ENCODE data around the gene PCDHGA1. TPM values are rescaled to one million over a fixed set of nuclear protein-coding genes. Genes with fewer than 3 reads are reported as not detected.

Gene PCDHGA1
- total and polyA plus RNA-seq, 5 experiments from 2014 or later: 0.38 to 0.52 TPM; not detected in 3

GRCh38 chr5:141517880-141518617, 187.7 kb downstream of the PCDHGA1 start:
- POLR2A ChIA-PET: no interaction called here
- DNase-seq: no peak
- ATAC-seq: no peak
- Mint-ChIP-seq H3K27ac (peak overlapping the region in 3 of 10 donors; percentile 24 to 70 (median 50)), H3K27me3 (no peaks in the 10 kb centered on the region), H3K9me3 (no peaks in the 10 kb centered on the region), H3K4me3 (no peak overlapping the region), H3K36me3 (peaks cover 4 to 26% (median 4%) of the 10 kb centered on the region in 3 donors), H3K4me1 (peaks cover 17 to 54% (median 44%) of the 10 kb centered on the region in 4 donors)

- DNase-seq (no peak), ATAC-seq (no peak)
- peak overlapping the region in 4 of 10 donors; percentile 19 to 50 (median 30) for H3K27ac Mint-ChIP-seq
- H3K4me1 Mint-ChIP-seq: peaks cover 15 to 51% (median 40%) of the 10 kb centered on the region in 4 donors
- no peaks in the 10 kb centered on the region for H3K9me3 Mint-ChIP-seq
- no peak overlapping the region for H3K4me3 Mint-ChIP-seq
- no peaks in the 10 kb centered on the region for H3K27me3 Mint-ChIP-seq
- POLR2A ChIA-PET: no interaction called here
- H3K36me3 Mint-ChIP-seq: peaks cover 4 to 29% (median 4%) of the 10 kb centered on the region in 3 donors
These were observed 188.3 kb downstream of the PCDHGA1 start for GRCh38 chr5:141518618-141519015.

- peaks cover 10 to 45% (median 35%) of the 10 kb centered on the region in 4 donors for H3K4me1 Mint-ChIP-seq
- no peak overlapping the region for H3K4me3 Mint-ChIP-seq
- POLR2A ChIA-PET: no interaction called here
- H3K36me3 Mint-ChIP-seq: peaks cover 0 to 34% (median 4%) of the 10 kb centered on the region in 3 donors
- no peak for DNase-seq
- no peaks in the 10 kb centered on the region for H3K27me3 Mint-ChIP-seq
- ATAC-seq: no peak
- peak overlapping the region in 2 of 10 donors; percentile 31 to 41 for H3K27ac Mint-ChIP-seq
- H3K9me3 Mint-ChIP-seq: no peaks in the 10 kb centered on the region
These were observed 189.6 kb downstream of the PCDHGA1 start for GRCh38 chr5:141519605-141520565.

- ATAC-seq: no peak
- H3K4me3 Mint-ChIP-seq: no peak overlapping the region
- H3K27me3 Mint-ChIP-seq: no peaks in the 10 kb centered on the region
- POLR2A ChIA-PET: interaction anchor here (1.4 kb wide), 1 partner anchor 201 kb away, joined by 5 read pairs; the partner anchor contains the start of gene TAF7
- H3K27ac Mint-ChIP-seq: peak overlapping the region in 3 of 10 donors; percentile 41 to 83 (median 79)
- no peak for DNase-seq
- H3K9me3 Mint-ChIP-seq: no peaks in the 10 kb centered on the region
- peaks cover 0 to 32% (median 13%) of the 10 kb centered on the region in 3 donors for H3K36me3 Mint-ChIP-seq
- peaks cover 12 to 39% (median 34%) of the 10 kb centered on the region in 4 donors for H3K4me1 Mint-ChIP-seq
These were observed 191.0 kb downstream of the PCDHGA1 start for GRCh38 chr5:141521244-141521781.

GRCh38 chr5:141522301-141522700, 192.0 kb downstream of the PCDHGA1 start:
- H3K4me1 Mint-ChIP-seq: peaks cover 11 to 38% (median 26%) of the 10 kb centered on the region in 4 donors
- H3K27me3 Mint-ChIP-seq: no peaks in the 10 kb centered on the region
- peak overlapping the region in 3 of 10 donors; percentile 3 to 38 (median 34) for H3K27ac Mint-ChIP-seq
- DNase-seq: no peak
- no peak overlapping the region for H3K4me3 Mint-ChIP-seq
- no peaks in the 10 kb centered on the region for H3K9me3 Mint-ChIP-seq
- H3K36me3 Mint-ChIP-seq: peaks cover 0 to 32% (median 13%) of the 10 kb centered on the region in 3 donors
- no peak for ATAC-seq
- POLR2A ChIA-PET: no interaction called here

- H3K4me3 Mint-ChIP-seq: no peak overlapping the region
- no peaks in the 10 kb centered on the region for H3K9me3 Mint-ChIP-seq
- H3K36me3 Mint-ChIP-seq: peaks cover 0 to 37% (median 21%) of the 10 kb centered on the region in 3 donors
- H3K27me3 Mint-ChIP-seq: no peaks in the 10 kb centered on the region
- H3K27ac Mint-ChIP-seq: peak overlapping the region in 3 of 10 donors; percentile 25 to 60 (median 59)
- POLR2A ChIA-PET: interaction anchor here (1.5 to 1.8 kb wide), 2 partner anchors 11 to 204 kb away, joined by 5 read pairs; partner anchors contain the start of gene TAF7
- DNase-seq: no peak
- ATAC-seq: no peak
- peaks cover 13 to 38% (median 26%) of the 10 kb centered on the region in 4 donors for H3K4me1 Mint-ChIP-seq
These were observed 193.7 kb downstream of the PCDHGA1 start for GRCh38 chr5:141523991-141524390.

- Mint-ChIP-seq H3K27ac (peak overlapping the region; percentile 39 to 86 (median 69)), H3K9me3 (no peaks in the 10 kb centered on the region), H3K27me3 (no peaks in the 10 kb centered on the region), H3K4me1 (peaks cover 13 to 37% (median 26%) of the 10 kb centered on the region in 4 donors), H3K36me3 (peaks cover 0 to 35% (median 21%) of the 10 kb centered on the region in 3 donors), H3K4me3 (peak overlapping the region in 3 of 10 donors; percentile 5 to 54 (median 16))
- ATAC-seq (peak; percentile 75 to 84), DNase-seq (peak in 9 of 10 donors; percentile 17 to 69 (median 52))
- POLR2A ChIA-PET: interaction anchor here (0.6 to 1.8 kb wide), 3 partner anchors 12 to 828 kb away, joined by 4 to 5 read pairs (median 5); partner anchors contain the start of gene TAF7
These were observed 194.6 kb downstream of the PCDHGA1 start for GRCh38 chr5:141524604-141525597.

- peak overlapping the region in 1 of 10 donors; percentile 54 for H3K4me3 Mint-ChIP-seq
- H3K4me1 Mint-ChIP-seq: peaks cover 13 to 32% (median 26%) of the 10 kb centered on the region in 4 donors
- H3K36me3 Mint-ChIP-seq: peaks cover 0 to 33% (median 21%) of the 10 kb centered on the region in 3 donors
- H3K27me3 Mint-ChIP-seq: no peaks in the 10 kb centered on the region
- ATAC-seq (no peak), DNase-seq (no peak)
- H3K9me3 Mint-ChIP-seq: no peaks in the 10 kb centered on the region
- POLR2A ChIA-PET: no interaction called here
- H3K27ac Mint-ChIP-seq: peak overlapping the region in 7 of 10 donors; percentile 39 to 86 (median 66)
These were observed 195.3 kb downstream of the PCDHGA1 start for GRCh38 chr5:141525653-141526052.

- Mint-ChIP-seq H3K27ac (peak overlapping the region in 6 of 10 donors; percentile 11 to 85 (median 41)), H3K27me3 (no peaks in the 10 kb centered on the region), H3K9me3 (no peaks in the 10 kb centered on the region), H3K4me3 (no peak overlapping the region), H3K4me1 (peaks cover 11 to 24% (median 20%) of the 10 kb centered on the region in 4 donors), H3K36me3 (peaks cover 0 to 19% (median 17%) of the 10 kb centered on the region in 3 donors)
- no peak for ATAC-seq
- DNase-seq: no peak
- POLR2A ChIA-PET: interaction anchor here (0.6 kb wide), 1 partner anchor 16 kb away, joined by 3 read pairs; no protein-coding TSS in a partner anchor
These were observed 197.1 kb downstream of the PCDHGA1 start for GRCh38 chr5:141527426-141527825.

GRCh38 chr5:141528291-141528984, 198.1 kb downstream of the PCDHGA1 start:
- no peaks in the 10 kb centered on the region for H3K27me3 Mint-ChIP-seq
- DNase-seq (no peak), ATAC-seq (no peak)
- peaks cover 11 to 20% (median 15%) of the 10 kb centered on the region in 4 donors for H3K4me1 Mint-ChIP-seq
- H3K36me3 Mint-ChIP-seq: peaks cover 1 to 17% (median 15%) of the 10 kb centered on the region in 3 donors
- H3K27ac Mint-ChIP-seq: peak overlapping the region; percentile 4 to 81 (median 54)
- H3K4me3 Mint-ChIP-seq: no peak overlapping the region
- no peaks in the 10 kb centered on the region for H3K9me3 Mint-ChIP-seq
- POLR2A ChIA-PET: no interaction called here

- ATAC-seq (no peak), DNase-seq (no peak)
- peaks cover 11 to 20% (median 15%) of the 10 kb centered on the region in 4 donors for H3K4me1 Mint-ChIP-seq
- H3K27ac Mint-ChIP-seq: peak overlapping the region in 7 of 10 donors; percentile 4 to 66 (median 53)
- POLR2A ChIA-PET: no interaction called here
- no peak overlapping the region for H3K4me3 Mint-ChIP-seq
- H3K9me3 Mint-ChIP-seq: no peaks in the 10 kb centered on the region
- H3K27me3 Mint-ChIP-seq: no peaks in the 10 kb centered on the region
- peaks cover 7 to 17% (median 16%) of the 10 kb centered on the region in 3 donors for H3K36me3 Mint-ChIP-seq
These were observed 198.7 kb downstream of the PCDHGA1 start for GRCh38 chr5:141529002-141529401.

All from naive thymus-derived CD8-positive, alpha-beta T cell (primary cell).